Esophagus muscularis mucosa (tissue), 3 donors: ENCODE measurements around the gene IFT88.

Source experiments
- POLR2AphosphoS5 ChIP-seq, 2 donors: sonication (generic); formaldehyde crosslinking; IDR thresholded peaks; one replicate each; pipeline ENCODE4 v1.6.1; 2017; ENCODE audit warnings: antibody characterized with exemption in 2 of 2
- TF ChIP-seq, protein P1 (sequence below), 3 experiments: fragments of 200-600 bp in 2 of 3; fragments of 450-650 bp in 1 of 3; sonication (generic) in 2 of 3; IDR thresholded peaks; one replicate each; pipeline ENCODE4 v1.5.1; 2017 to 2019; ENCODE audit warnings: antibody characterized with exemption in 3 of 3, mild to moderate bottlenecking in 2 of 3, moderate library complexity in 1 of 3

DNA sequence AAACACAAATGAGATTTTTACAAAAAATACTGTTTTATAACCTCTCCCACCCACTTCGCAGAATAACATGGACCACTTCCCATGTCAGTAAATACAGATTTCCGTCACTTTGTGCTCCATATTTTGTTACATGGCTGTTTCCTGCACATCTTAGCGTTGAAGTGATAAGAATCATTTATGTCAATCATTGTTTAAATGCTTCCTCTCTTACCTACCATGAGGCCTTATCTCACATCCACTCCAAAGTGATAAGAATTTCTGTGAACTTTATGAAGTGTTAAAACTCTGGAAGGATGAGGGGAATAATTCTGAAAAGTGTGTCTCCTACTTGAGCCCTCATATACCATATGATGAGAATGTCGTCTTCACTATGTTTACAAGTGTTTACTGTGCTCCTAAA lies 100.0 kb downstream of the IFT88 start:
- TF ChIP-seq, protein P1, sequence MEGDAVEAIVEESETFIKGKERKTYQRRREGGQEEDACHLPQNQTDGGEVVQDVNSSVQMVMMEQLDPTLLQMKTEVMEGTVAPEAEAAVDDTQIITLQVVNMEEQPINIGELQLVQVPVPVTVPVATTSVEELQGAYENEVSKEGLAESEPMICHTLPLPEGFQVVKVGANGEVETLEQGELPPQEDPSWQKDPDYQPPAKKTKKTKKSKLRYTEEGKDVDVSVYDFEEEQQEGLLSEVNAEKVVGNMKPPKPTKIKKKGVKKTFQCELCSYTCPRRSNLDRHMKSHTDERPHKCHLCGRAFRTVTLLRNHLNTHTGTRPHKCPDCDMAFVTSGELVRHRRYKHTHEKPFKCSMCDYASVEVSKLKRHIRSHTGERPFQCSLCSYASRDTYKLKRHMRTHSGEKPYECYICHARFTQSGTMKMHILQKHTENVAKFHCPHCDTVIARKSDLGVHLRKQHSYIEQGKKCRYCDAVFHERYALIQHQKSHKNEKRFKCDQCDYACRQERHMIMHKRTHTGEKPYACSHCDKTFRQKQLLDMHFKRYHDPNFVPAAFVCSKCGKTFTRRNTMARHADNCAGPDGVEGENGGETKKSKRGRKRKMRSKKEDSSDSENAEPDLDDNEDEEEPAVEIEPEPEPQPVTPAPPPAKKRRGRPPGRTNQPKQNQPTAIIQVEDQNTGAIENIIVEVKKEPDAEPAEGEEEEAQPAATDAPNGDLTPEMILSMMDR (IDR thresholded peaks at IDR 0.05), result no peak
- no peak for TF ChIP-seq POLR2AphosphoS5 (IDR thresholded peaks at IDR 0.05)
